ENCODE measurements around the gene SYT8. TPM values are rescaled to one million over a fixed set of nuclear protein-coding genes. Genes with fewer than 3 reads are reported as not detected.

SYT8 gene
- total RNA-seq, 4 donors from 2014 or later: not detected

DNA sequence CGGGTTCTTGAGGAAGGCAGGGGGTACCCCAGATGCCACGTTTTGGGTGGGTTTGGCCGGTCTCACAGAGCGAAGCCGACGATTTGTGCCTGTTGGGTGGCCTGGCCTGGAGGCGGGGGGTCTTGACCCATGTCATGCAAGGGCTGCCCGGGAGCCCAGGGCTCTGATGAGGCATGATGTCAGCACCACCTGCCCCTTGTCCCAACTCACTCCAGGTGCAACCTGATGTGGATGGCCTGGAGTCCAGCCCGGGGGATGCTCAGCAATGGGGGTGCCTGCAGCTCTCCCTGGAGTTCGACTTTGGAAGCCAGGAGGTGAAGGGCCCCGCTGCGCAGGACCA is 851 bp downstream of the SYT8 start:
- WGBS: 93% methylated on average over 12 of the region's 12 CpGs
- DNase-seq (ENCODE audit: extremely low spot score): no peak
- Histone ChIP-seq H3K36me3 (no peaks in the 10 kb centered on the region), H3K27ac (replicated peaks in 1 of 4) (no peak overlapping the region), H3K4me3 (no peak overlapping the region), H3K4me1 (peaks cover 11 to 36% (median 20%) of the 10 kb centered on the region in 4 donors), H3K27me3 (peaks cover 0 to 30% (median 0%) of the 10 kb centered on the region in 4 donors), H3K9me3 (no peaks in the 10 kb centered on the region)
- no peak for TF ChIP-seq POLR2A (IDR thresholded peaks at IDR 0.05; ENCODE audit: low read depth)
- TF ChIP-seq POLR2AphosphoS5 (IDR thresholded peaks at IDR 0.05): no peak
- no peak for TF ChIP-seq EP300 (IDR thresholded peaks at IDR 0.05)
- TF ChIP-seq, protein P1, sequence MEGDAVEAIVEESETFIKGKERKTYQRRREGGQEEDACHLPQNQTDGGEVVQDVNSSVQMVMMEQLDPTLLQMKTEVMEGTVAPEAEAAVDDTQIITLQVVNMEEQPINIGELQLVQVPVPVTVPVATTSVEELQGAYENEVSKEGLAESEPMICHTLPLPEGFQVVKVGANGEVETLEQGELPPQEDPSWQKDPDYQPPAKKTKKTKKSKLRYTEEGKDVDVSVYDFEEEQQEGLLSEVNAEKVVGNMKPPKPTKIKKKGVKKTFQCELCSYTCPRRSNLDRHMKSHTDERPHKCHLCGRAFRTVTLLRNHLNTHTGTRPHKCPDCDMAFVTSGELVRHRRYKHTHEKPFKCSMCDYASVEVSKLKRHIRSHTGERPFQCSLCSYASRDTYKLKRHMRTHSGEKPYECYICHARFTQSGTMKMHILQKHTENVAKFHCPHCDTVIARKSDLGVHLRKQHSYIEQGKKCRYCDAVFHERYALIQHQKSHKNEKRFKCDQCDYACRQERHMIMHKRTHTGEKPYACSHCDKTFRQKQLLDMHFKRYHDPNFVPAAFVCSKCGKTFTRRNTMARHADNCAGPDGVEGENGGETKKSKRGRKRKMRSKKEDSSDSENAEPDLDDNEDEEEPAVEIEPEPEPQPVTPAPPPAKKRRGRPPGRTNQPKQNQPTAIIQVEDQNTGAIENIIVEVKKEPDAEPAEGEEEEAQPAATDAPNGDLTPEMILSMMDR (IDR thresholded peaks at IDR 0.05): no peak
- intact Hi-C loops (cut with DNase I): loop anchor here (5.0 kb wide), 1 partner anchor 317 kb away; no protein-coding TSS in a partner anchor

- no peak for DNase-seq (ENCODE audit: extremely low spot score)
- WGBS: 91% methylated on average over 7 of the region's 43 CpGs
- intact Hi-C loops (cut with DNase I): loop anchor here (5.0 kb wide), 1 partner anchor 316 kb away; no protein-coding TSS in a partner anchor
Observed at GRCh38 chr11:1836011-1836945, 1.5 kb downstream of the SYT8 start.

GRCh38 chr11:1837171-1838076 is 2.6 kb downstream of the SYT8 start:
- H3K27ac ChIP-seq (replicated peaks in 1 of 4): no peak overlapping the region
- H3K9me3 ChIP-seq: no peaks in the 10 kb centered on the region
- H3K36me3 ChIP-seq: no peaks in the 10 kb centered on the region
- intact Hi-C loops (cut with DNase I): loop anchor here (5.0 kb wide), 1 partner anchor 315 kb away; no protein-coding TSS in a partner anchor
- TF ChIP-seq POLR2AphosphoS5 (IDR thresholded peaks at IDR 0.05) (peak in 1 of 2 donors; percentile 25), EP300 (IDR thresholded peaks at IDR 0.05) (no peak), POLR2A (IDR thresholded peaks at IDR 0.05; ENCODE audit: low read depth) (no peak)
- TF ChIP-seq, protein P1 (IDR thresholded peaks at IDR 0.05): peak; percentile 82 to 88 (median 86)
- H3K27me3 ChIP-seq: peaks cover 0 to 13% (median 0%) of the 10 kb centered on the region in 4 donors
- WGBS: 73% methylated on average over 11 of the region's 38 CpGs
- no peak overlapping the region for H3K4me3 ChIP-seq
- peaks cover 10 to 30% (median 15%) of the 10 kb centered on the region in 4 donors for H3K4me1 ChIP-seq
- no peak for DNase-seq (ENCODE audit: extremely low spot score)

More at GRCh38 chr11:1836011-1836945, 1.5 kb downstream of the SYT8 start:
- Histone ChIP-seq H3K36me3 (no peaks in the 10 kb centered on the region), H3K4me3 (no peak overlapping the region), H3K9me3 (no peaks in the 10 kb centered on the region), H3K4me1 (peaks cover 11 to 36% (median 20%) of the 10 kb centered on the region in 4 donors), H3K27me3 (peaks cover 0 to 24% (median 0%) of the 10 kb centered on the region in 4 donors), H3K27ac (replicated peaks in 1 of 4) (no peak overlapping the region)
- TF ChIP-seq EP300 (IDR thresholded peaks at IDR 0.05) (no peak), POLR2A (IDR thresholded peaks at IDR 0.05; ENCODE audit: low read depth) (no peak), POLR2AphosphoS5 (IDR thresholded peaks at IDR 0.05) (no peak)
- TF ChIP-seq, protein P1 (IDR thresholded peaks at IDR 0.05): no peak

DNA sequence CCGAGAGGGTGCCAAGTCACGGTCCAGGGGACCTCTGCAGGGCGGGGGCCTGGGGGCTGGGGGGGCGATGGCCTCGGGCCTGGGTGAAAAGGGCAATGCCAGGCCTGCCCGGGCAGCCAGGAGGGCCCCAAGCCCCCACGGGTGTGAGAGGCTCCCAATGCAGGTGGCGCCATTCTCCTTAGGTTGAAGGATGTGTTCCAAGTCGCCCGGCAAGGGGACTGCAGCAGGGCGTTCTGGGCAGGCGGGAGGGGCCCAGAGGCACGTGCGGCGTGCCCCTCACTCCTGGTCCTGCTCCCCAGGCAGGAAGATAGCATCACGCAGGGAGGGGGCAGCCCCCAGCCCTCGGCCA is 3.3 kb downstream of the SYT8 start:
- no peak overlapping the region for H3K27ac ChIP-seq (replicated peaks in 1 of 4)
- WGBS: 100% methylated on average over 1 of the region's 17 CpGs
- no peaks in the 10 kb centered on the region for H3K9me3 ChIP-seq

More for the DNA sequence above, 3.3 kb downstream of the SYT8 start:
- intact Hi-C loops (cut with DNase I): loop anchor here (5.0 kb wide), 1 partner anchor 314 kb away; no protein-coding TSS in a partner anchor
- Histone ChIP-seq H3K27me3 (peaks cover 0 to 11% (median 0%) of the 10 kb centered on the region in 4 donors), H3K4me3 (no peak overlapping the region), H3K36me3 (no peaks in the 10 kb centered on the region), H3K4me1 (peaks cover 7 to 24% (median 11%) of the 10 kb centered on the region in 4 donors)
- DNase-seq (ENCODE audit: extremely low spot score): no peak
- TF ChIP-seq, protein P1 (IDR thresholded peaks at IDR 0.05): no peak
- no peak for TF ChIP-seq POLR2AphosphoS5 (IDR thresholded peaks at IDR 0.05)
- TF ChIP-seq POLR2A (IDR thresholded peaks at IDR 0.05; ENCODE audit: low read depth): no peak
- TF ChIP-seq EP300 (IDR thresholded peaks at IDR 0.05): no peak
